H1 (cell line): Measurements from ENCODE around the gene TRAPPC3. TPM values are rescaled to one million over a fixed set of nuclear protein-coding genes. Genes with fewer than 3 reads are reported as not detected.

ENCODE experiments used
- CTCF ChIA-PET: fragments of 300-600 bp; sonication (Branson Sonifier 250); formaldehyde crosslinking; loops from one replicate; lab custom pipeline; 2021; ENCODE audit not compliant: partially characterized antibody; lab: Charles Lee
- POLR2A ChIA-PET: fragments of 300-600 bp; sonication (Branson Sonifier 250); formaldehyde crosslinking; loops from one replicate; lab custom pipeline; 2021; ENCODE audit warnings: inconsistent platforms; ENCODE audit not compliant: partially characterized antibody; lab: Charles Lee
- DNase-seq, 2 experiments: peaks; one replicate each; pipeline versions ENCODE4 v3.0.0 to v3.0.0-alpha.2; 2010 to 2022; ENCODE audit warnings: low spot score in 2 of 2, low read depth in 1 of 2, mixed read lengths in 1 of 2
- FAIRE-seq: peaks from 2 replicates; lab custom pipeline; 2011; peaks lifted over from hg19 to GRCh38; lab: Jason Lieb, UNC
- H2AFZ ChIP-seq: 2 replicates; pipeline ENCODE4 v1.8.1; 2012; ENCODE audit warnings: low read length, inconsistent platforms
- H2AK5ac ChIP-seq: 2 replicates; pipeline ENCODE4 v1.6.1; 2013; ENCODE audit warnings: low read depth, low read length
- H2BK120ac ChIP-seq: replicated peaks from 2 replicates; pipeline ENCODE3; 2013; ENCODE audit warnings: low read depth, low read length, inconsistent platforms
- H2BK12ac ChIP-seq: 2 replicates; pipeline ENCODE4 v1.6.1; 2013; ENCODE audit warnings: low read depth, low read length
- H2BK15ac ChIP-seq: 2 replicates; pipeline ENCODE4 v1.6.1; 2013; ENCODE audit warnings: low read length
- H2BK20ac ChIP-seq: 2 replicates; pipeline ENCODE4 v1.6.1; 2013; ENCODE audit warnings: low read length
- H2BK5ac ChIP-seq: 2 replicates; pipeline ENCODE4 v1.6.1; 2013; ENCODE audit warnings: low read depth, low read length
- H3K14ac ChIP-seq: 2 replicates; pipeline ENCODE4 v1.6.1; 2013; ENCODE audit warnings: inconsistent platforms; ENCODE audit not compliant: insufficient read length
- H3K18ac ChIP-seq: 2 replicates; pipeline ENCODE4 v1.6.1; 2013; ENCODE audit warnings: low read length; ENCODE audit errors: extremely low read depth
- H3K23ac ChIP-seq: 2 replicates; pipeline ENCODE4 v1.6.1; 2013; ENCODE audit warnings: inconsistent platforms; ENCODE audit not compliant: insufficient read length
- H3K23me2 ChIP-seq: 2 replicates; pipeline ENCODE4 v1.6.1; 2013; ENCODE audit warnings: low read depth, low read length
- H3K27ac ChIP-seq: 2 replicates; pipeline ENCODE4 v1.6.1; 2011; ENCODE audit warnings: low read depth, low read length, inconsistent platforms
- H3K27me3 ChIP-seq, 4 experiments: replicated peaks in 1 of 4; 1 replicate in 1 of 4; 2 replicates in 3 of 4; pipeline versions ENCODE4 v1.6.1 to v1.8.1; 2011 to 2013; ENCODE audit warnings: low read length in 3 of 4, mild to moderate bottlenecking in 3 of 4, inconsistent platforms in 2 of 4, mixed read lengths in 2 of 4, moderate library complexity in 1 of 4; ENCODE audit not compliant: control insufficient read depth in 3 of 4, insufficient read depth in 3 of 4; ENCODE audit errors: extremely low read depth in 1 of 4
- H3K36me3 ChIP-seq, 4 experiments: 2 replicates each; pipeline versions ENCODE4 v1.6.1 to v1.8.1; 2011 to 2013; ENCODE audit warnings: mild to moderate bottlenecking in 4 of 4, low read length in 3 of 4, moderate library complexity in 2 of 4, control low read depth in 1 of 4, inconsistent platforms in 1 of 4; ENCODE audit not compliant: insufficient read depth in 4 of 4, control insufficient read depth in 2 of 4
- H3K4ac ChIP-seq: replicated peaks from 2 replicates; pipeline ENCODE3; 2013; ENCODE audit warnings: low read length, low read depth, mixed read lengths, inconsistent platforms; ENCODE audit not compliant: insufficient read length
- H3K4me1 ChIP-seq, 4 experiments: replicated peaks in 1 of 4; 1 replicate in 1 of 4; 2 replicates in 3 of 4; pipeline versions ENCODE4 v1.6.1 to v1.8.1; 2011 to 2013; ENCODE audit warnings: low read length in 3 of 4, inconsistent platforms in 2 of 4, mixed read lengths in 1 of 4; ENCODE audit not compliant: insufficient read depth in 4 of 4, control insufficient read depth in 3 of 4
- H3K4me2 ChIP-seq, 2 experiments: 2 replicates each; pipeline versions ENCODE4 v1.6.1 to v1.8.1; 2011 to 2013; ENCODE audit warnings: low read depth in 2 of 2, low read length in 2 of 2, control low read depth in 1 of 2, inconsistent platforms in 1 of 2, mild to moderate bottlenecking in 1 of 2; ENCODE audit not compliant: insufficient read depth in 1 of 2
- H3K4me3 ChIP-seq, 4 experiments: fragments of 200-600, 300-600 bp in 1 of 4; sonication (generic), shearing (Covaris generic), sonication (Bioruptor Twin) in 1 of 4; 2 replicates each; pipeline versions ENCODE4 v1.5.1 to v1.8.1; 2011 to 2016; ENCODE audit warnings: low read length in 4 of 4, low read depth in 3 of 4, control low read depth in 2 of 4, inconsistent platforms in 2 of 4, mild to moderate bottlenecking in 2 of 4, mixed read lengths in 1 of 4, moderate library complexity in 1 of 4; ENCODE audit not compliant: insufficient read depth in 2 of 4; ENCODE audit errors: extremely low read depth in 1 of 4
- H3K56ac ChIP-seq: replicated peaks from 2 replicates; pipeline ENCODE3; 2013; ENCODE audit warnings: low read depth, mild to moderate bottlenecking, mixed read lengths, low read length, inconsistent platforms; ENCODE audit not compliant: insufficient read length
- H3K79me1 ChIP-seq: 2 replicates; pipeline ENCODE4 v1.6.1; 2013; ENCODE audit warnings: low read depth, low read length, control low read depth
- H3K79me2 ChIP-seq, 2 experiments: 2 replicates each; pipeline versions ENCODE4 v1.6.1 to v1.8.1; 2012 to 2013; ENCODE audit warnings: low read length in 2 of 2, mild to moderate bottlenecking in 2 of 2, inconsistent platforms in 1 of 2; ENCODE audit not compliant: insufficient read depth in 2 of 2, control insufficient read depth in 1 of 2
- H3K9ac ChIP-seq, 4 experiments: replicated peaks in 1 of 4; 1 replicate in 1 of 4; 2 replicates in 3 of 4; pipeline versions ENCODE4 v1.6.1 to v1.8.1; 2011 to 2013; ENCODE audit warnings: low read depth in 3 of 4, low read length in 3 of 4, control low read depth in 2 of 4, mild to moderate bottlenecking in 2 of 4, moderate library complexity in 2 of 4, inconsistent platforms in 1 of 4; ENCODE audit errors: extremely low read depth in 1 of 4
- H3K9me3 ChIP-seq, 2 experiments: 2 replicates each; pipeline versions ENCODE4 v1.6.1 to v1.8.1; 2012 to 2013; ENCODE audit warnings: mild to moderate bottlenecking in 2 of 2, moderate library complexity in 2 of 2, control low read depth in 1 of 2, inconsistent platforms in 1 of 2, low read depth in 1 of 2, low read length in 1 of 2, mixed read lengths in 1 of 2; ENCODE audit not compliant: insufficient read depth in 2 of 2
- H4K20me1 ChIP-seq, 2 experiments: replicated peaks in 1 of 2; 2 replicates each; pipeline versions ENCODE3 to v1.8.1; 2011 to 2013; ENCODE audit warnings: inconsistent platforms in 2 of 2, low read length in 2 of 2, mild to moderate bottlenecking in 1 of 2; ENCODE audit not compliant: insufficient read depth in 2 of 2, control insufficient read depth in 1 of 2
- H4K5ac ChIP-seq: 2 replicates; pipeline ENCODE4 v1.6.1; 2013; ENCODE audit warnings: low read length, low read depth, mixed read lengths, inconsistent platforms; ENCODE audit not compliant: insufficient read length
- H4K8ac ChIP-seq: 2 replicates; pipeline ENCODE4 v1.8.0; 2013; ENCODE audit warnings: mild to moderate bottlenecking, moderate library complexity, low read length, inconsistent platforms; ENCODE audit not compliant: insufficient read depth; ENCODE audit errors: extremely low read depth
- H4K91ac ChIP-seq: replicated peaks from 2 replicates; pipeline ENCODE3; 2013; ENCODE audit warnings: low read length, mixed read lengths, inconsistent platforms; ENCODE audit not compliant: insufficient read length
- ASH2L ChIP-seq: fragments of 200-600, 300-600 bp; sonication (generic); IDR thresholded peaks from one replicate; pipeline ENCODE4 v1.7.1; 2017; ENCODE audit warnings: low read length
- CBX8 ChIP-seq: fragments of 300-800, 300-1000 bp; sonication (generic); IDR thresholded peaks from 2 replicates; pipeline ENCODE4 v1.7.1; 2016; ENCODE audit warnings: low read depth, low read length, borderline replicate concordance
- CEBPB ChIP-seq: IDR thresholded peaks from 2 replicates; pipeline ENCODE4 v1.6.1; 2012; ENCODE audit warnings: low read depth, low read length
- EGR1 ChIP-seq: IDR thresholded peaks from 2 replicates; pipeline ENCODE4 v1.6.1; 2011; ENCODE audit warnings: low read depth, low read length, borderline replicate concordance
- KDM4A ChIP-seq: IDR thresholded peaks from one replicate; pipeline ENCODE4 v1.7.1; 2012; ENCODE audit warnings: low read depth, mild to moderate bottlenecking, moderate library complexity, low read length, inconsistent platforms; ENCODE audit not compliant: severe bottlenecking
- PHF8 ChIP-seq: fragments of 200-600 bp; sonication (generic); conservative IDR thresholded peaks from 2 replicates; pipeline ENCODE4 v1.7.1; 2012; ENCODE audit warnings: low read depth, mild to moderate bottlenecking, inconsistent platforms, low read length, moderate library complexity
- WGBS, 2 experiments: shearing (Covaris generic) in 1 of 2; methylation state at CpG; one replicate each; pipeline versions ENCODE4 v1.1.6 to v1.1.7; 2013 to 2015; ENCODE audit warnings: low lambda C conversion rate in 2 of 2, mixed read lengths in 2 of 2, inconsistent platforms in 1 of 2, low coverage in 1 of 2, missing lambda C conversion rate in 1 of 2; ENCODE audit not compliant: insufficient replicate concordance in 2 of 2, insufficient coverage in 1 of 2, insufficient read length in 1 of 2; ENCODE audit errors: extremely low coverage in 1 of 2, missing lambda C conversion rate in 1 of 2; 5-methylcytosine and 5-hydroxymethylcytosine counted together
- polyA plus RNA-seq, 7 experiments: library from polyadenylated mRNA; depleted of rRNA in 3 of 7; stranded (reverse) in 5 of 7; unstranded in 2 of 7; fragments of >200 nt in 5 of 7; fragments of 200-250 nt in 2 of 7; gene quantifications; 1 replicate in 5 of 7; 2 replicates in 1 of 7; 4 replicates in 1 of 7; pipeline versions ENCODE4 v1.2.1 to v1.2.3, GENCODE V29; 2011 to 2013; ENCODE audit warnings: missing spikeins in 2 of 7, mixed read lengths in 2 of 7
- total RNA-seq: library from RNA; stranded (reverse); fragmentation: NEBNext Ultra II Directional; extraction: Animal tissue kit (Norgen Biotek cat#: 25700); gene quantifications from 2 replicates; pipeline ENCODE4 v1.2.1, GENCODE V29; 2021

TRAPPC3 gene
- total and polyA plus RNA-seq, 2 of the 8 experiments (the other 6 are each of a cell fraction or from before 2014, with no cell fraction given) = 47.8 to 51.0 TPM

DNA sequence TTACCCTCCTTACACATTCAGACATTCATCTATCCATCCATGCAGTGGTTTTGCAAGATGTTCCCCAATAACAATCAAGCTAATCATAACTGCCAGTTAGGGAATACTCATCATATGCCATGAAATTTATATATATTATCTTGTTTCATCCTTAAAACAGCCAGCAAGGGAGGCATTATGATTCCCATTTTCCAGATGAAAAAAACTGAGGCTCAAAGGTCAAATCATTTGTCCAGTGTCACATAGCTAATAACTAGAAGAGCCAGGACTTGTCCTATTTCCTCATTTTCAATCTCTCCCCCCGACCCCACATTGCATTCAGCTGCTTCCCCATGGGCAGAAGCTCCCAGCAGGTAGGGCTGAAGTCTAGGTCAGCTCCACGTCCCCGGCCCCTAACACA, 17.3 kb downstream of the TRAPPC3 start:
- Histone ChIP-seq H2AK5ac (no peak overlapping the region), H3K4me2 (no peak overlapping the region), H3K23me2 (peaks cover under 1% of the 10 kb centered on the region; the same call in 1 of the 2 replicates), H3K18ac (no peak overlapping the region), H3K23ac (no peak overlapping the region), H4K91ac (no peak overlapping the region), H3K4ac (no peak overlapping the region), H2BK20ac (no peak overlapping the region), H4K20me1 (no peaks in the 10 kb centered on the region), H4K5ac (no peak overlapping the region), H3K79me2 (no peaks in the 10 kb centered on the region), H2BK5ac (no peak overlapping the region), H3K14ac (no peak overlapping the region), H3K79me1 (no peaks in the 10 kb centered on the region), H3K56ac (no peak overlapping the region), H2BK12ac (no peak overlapping the region), H3K27ac (no peak overlapping the region), H3K9me3 (no peaks in the 10 kb centered on the region), H4K8ac (no peak overlapping the region), H3K4me3 (no peak overlapping the region), H2AFZ (no peak overlapping the region), H2BK120ac (no peak overlapping the region), H3K27me3 (no peaks in the 10 kb centered on the region), H3K36me3 (no peaks in the 10 kb centered on the region), H3K9ac (no peak overlapping the region), H2BK15ac (no peak overlapping the region)
- ChIA-PET CTCF (interaction anchor here (0.5 to 20.9 kb wide), 9 partner anchors 10 to 368 kb away, joined by 3 to 738 read pairs (median 4); partner anchors contain the start of genes ADPRS and TRAPPC3), POLR2A (interaction anchor here (0.6 to 9.3 kb wide), 3 partner anchors 13 to 84 kb away, joined by 3 to 61 read pairs (median 3); no protein-coding TSS in a partner anchor)
- DNase-seq = no peak
- no peak for FAIRE-seq
- 90% methylated on average over 3 of the region's 3 CpGs; no CpG with 5 or more reads in 1 of the 2 experiments for WGBS, 2 experiments
- no peak for TF ChIP-seq EGR1
- TF ChIP-seq ASH2L = no peak
- no peak for TF ChIP-seq KDM4A
- TF ChIP-seq CBX8 = no peak
- no peak for TF ChIP-seq PHF8
- no peak for TF ChIP-seq CEBPB
- TF ChIP-seq, all 59 proteins: peak for 0
- H3K4me1 ChIP-seq = peaks cover 0 to 2% (median 0%) of the 10 kb centered on the region in 4 experiments; a peak in 2 of 7 replicates
